Testis (tissue), 2 donors: ENCODE measurements around the gene SIAH1.

Source experiments
- CTCF ChIP-seq, 3 experiments: fragments of 450-650 bp in 2 of 3; fragments of 200-600 bp in 1 of 3; sonication (generic) in 1 of 3; IDR thresholded peaks; one replicate each; pipeline ENCODE4 v1.5.1; 2016 to 2019; ENCODE audit warnings: antibody characterized with exemption in 3 of 3, mild to moderate bottlenecking in 2 of 3, moderate library complexity in 1 of 3
- POLR2A ChIP-seq: fragments of 450-650 bp; IDR thresholded peaks from one replicate; pipeline ENCODE4 v1.6.1; 2017; ENCODE audit warnings: antibody characterized with exemption, mild to moderate bottlenecking, moderate library complexity

- TF ChIP-seq POLR2A (no peak), CTCF (IDR thresholded peaks at IDR 0.05) (no peak)
Measured at GRCh38 chr16:48378276-48378675, 6.9 kb downstream of the SIAH1 start.
